SK-N-SH treated with all-trans-retinoic acid at 6 μM for 48 hours (cell line): Measurements from ENCODE around the gene TGM1.

Experiments
- ATAC-seq: fragments of 200-7000 bp; cut with Tn5 transposase; 3 replicates; pipeline ENCODE4 v1.9.1; 2020; ENCODE audit warnings: mild to moderate bottlenecking, moderate library complexity
- ARNTL ChIP-seq: fragments of 450-650 bp; formaldehyde crosslinking; IDR thresholded peaks from 2 replicates; pipeline ENCODE4 v1.5.0; 2020; ENCODE audit warnings: low read depth, mild to moderate bottlenecking, moderate library complexity, borderline replicate concordance
- BACH2 ChIP-seq: fragments of 250-450 bp; sonication (Bioruptor Pico); IDR thresholded peaks from 2 replicates; pipeline ENCODE4 v1.9.0; 2021; ENCODE audit warnings: mild to moderate bottlenecking, borderline replicate concordance
- CREB5 ChIP-seq: fragments of 250-450 bp; sonication (Bioruptor Pico); IDR thresholded peaks from 2 replicates; pipeline ENCODE4 v1.5.1; 2020; ENCODE audit warnings: low read depth, mild to moderate bottlenecking, moderate library complexity
- CSDC2 ChIP-seq: fragments of 250-450 bp; sonication (Bioruptor Pico); IDR thresholded peaks from 2 replicates; pipeline ENCODE4 v1.5.0; 2020; ENCODE audit warnings: mild to moderate bottlenecking, moderate library complexity
- ESRRG ChIP-seq: fragments of 250-450 bp; sonication (Bioruptor Pico); IDR thresholded peaks from 2 replicates; pipeline ENCODE4 v1.6.1; 2021; ENCODE audit warnings: mild to moderate bottlenecking
- ISL1 ChIP-seq: fragments of 250-450 bp; sonication (Bioruptor Pico); IDR thresholded peaks from 2 replicates; pipeline ENCODE4 v2.1.2; 2022; ENCODE audit warnings: mild to moderate bottlenecking, moderate library complexity
- OSR1 ChIP-seq: fragments of 250-450 bp; sonication (Bioruptor Pico); IDR thresholded peaks from 2 replicates; pipeline ENCODE4 v1.8.0; 2022; ENCODE audit warnings: moderate library complexity, mild to moderate bottlenecking, inconsistent platforms
- PPARA ChIP-seq: fragments of 250-450 bp; sonication (Bioruptor Pico); IDR thresholded peaks from 2 replicates; pipeline ENCODE4 v1.5.0; 2020; ENCODE audit warnings: mild to moderate bottlenecking, borderline replicate concordance
- RARB ChIP-seq: fragments of 250-450 bp; sonication (Bioruptor Pico); IDR thresholded peaks from 2 replicates; pipeline ENCODE4 v1.8.0; 2021; ENCODE audit warnings: mild to moderate bottlenecking, moderate library complexity
- SNAI2 ChIP-seq: fragments of 250-450 bp; sonication (Bioruptor Pico); IDR thresholded peaks from 2 replicates; pipeline ENCODE4 v1.5.0; 2020; ENCODE audit warnings: mild to moderate bottlenecking, moderate library complexity
- TCF4 ChIP-seq: fragments of 250-450 bp; sonication (Bioruptor Pico); IDR thresholded peaks from 2 replicates; pipeline ENCODE4 v1.8.0; 2021; ENCODE audit warnings: mild to moderate bottlenecking, moderate library complexity, borderline replicate concordance
- TSHZ2 ChIP-seq: fragments of 250-450 bp; sonication (Bioruptor Pico); IDR thresholded peaks from 2 replicates; pipeline ENCODE4 v1.5.0; 2020; ENCODE audit warnings: mild to moderate bottlenecking, moderate library complexity
- ZC3H10 ChIP-seq: fragments of 250-450 bp; sonication (Bioruptor Pico); IDR thresholded peaks from 2 replicates; pipeline ENCODE4 v1.5.1; 2021; ENCODE audit warnings: mild to moderate bottlenecking, moderate library complexity
- ZFP3 ChIP-seq: fragments of 250-450 bp; sonication (Bioruptor Pico); IDR thresholded peaks from 2 replicates; pipeline ENCODE4 v1.5.0; 2020; ENCODE audit warnings: mild to moderate bottlenecking, moderate library complexity
- ZFP30 ChIP-seq: fragments of 450-650 bp; formaldehyde crosslinking; IDR thresholded peaks from 2 replicates; pipeline ENCODE4 v1.5.0; 2022; ENCODE audit warnings: mild to moderate bottlenecking, moderate library complexity
- ZNF565 ChIP-seq: fragments of 450-650 bp; formaldehyde crosslinking; conservative IDR thresholded peaks from 2 replicates; pipeline ENCODE4 v1.5.0; 2020; ENCODE audit warnings: low read depth, mild to moderate bottlenecking, moderate library complexity
- ZNF70 ChIP-seq: fragments of 450-650 bp; formaldehyde crosslinking; IDR thresholded peaks from 2 replicates; pipeline ENCODE4 v1.5.0; 2020; ENCODE audit warnings: mild to moderate bottlenecking, moderate library complexity
- ZNF8 ChIP-seq: fragments of 450-650 bp; formaldehyde crosslinking; IDR thresholded peaks from 2 replicates; pipeline ENCODE4 v1.5.0; 2020; ENCODE audit warnings: mild to moderate bottlenecking, moderate library complexity
- TF ChIP-seq, protein P1 (sequence below): fragments of 250-450 bp; sonication (Bioruptor Pico); IDR thresholded peaks from 2 replicates; pipeline ENCODE4 v1.8.0; 2021; ENCODE audit warnings: low read depth, mild to moderate bottlenecking, moderate library complexity, borderline replicate concordance
- TF ChIP-seq, protein P2 (sequence below): fragments of 250-450 bp; sonication (Bioruptor Pico); IDR thresholded peaks from 2 replicates; pipeline ENCODE4 v1.8.0; 2020; ENCODE audit warnings: mild to moderate bottlenecking, moderate library complexity, borderline replicate concordance
- TF ChIP-seq, protein P3 (sequence below): fragments of 250-450 bp; sonication (Bioruptor Pico); IDR thresholded peaks from 2 replicates; pipeline ENCODE4 v1.5.1; 2021; ENCODE audit warnings: mild to moderate bottlenecking, moderate library complexity

The TGM1 gene

DNA sequence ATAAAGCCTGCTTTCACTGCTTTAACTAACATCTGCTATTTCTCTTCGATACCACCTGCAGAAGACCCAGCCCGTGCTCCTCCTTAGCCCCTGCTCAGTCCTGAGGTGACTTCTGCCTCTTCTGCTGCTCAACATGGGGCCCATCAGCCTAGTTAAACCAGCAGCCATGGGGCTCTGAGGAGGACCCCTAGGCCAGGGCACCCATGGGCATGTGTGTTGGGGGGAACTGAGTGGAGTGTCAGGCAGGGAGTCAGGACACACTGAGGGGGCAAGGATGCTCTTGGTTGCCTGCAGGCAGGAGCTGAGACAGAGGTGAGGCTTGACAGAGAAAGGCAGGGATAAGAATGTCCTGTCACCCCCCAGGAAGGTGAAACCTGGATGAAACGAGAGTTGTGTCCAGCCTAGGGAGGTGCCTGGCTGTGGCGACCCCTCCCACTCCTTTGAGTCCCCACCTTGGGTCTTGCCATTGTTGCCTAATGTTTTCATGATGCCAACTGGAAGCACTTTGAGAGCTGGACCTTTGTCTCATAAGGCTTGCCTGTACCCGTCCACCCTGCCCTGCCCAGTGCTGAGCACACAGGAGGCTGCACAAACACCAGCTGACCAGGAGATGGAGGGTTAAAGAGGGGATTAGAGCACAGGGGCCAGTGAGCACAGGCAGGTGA is 21.0 kb upstream of the TGM1 start:
- TF ChIP-seq TCF4 (no peak), ZNF8 (CRISPR knock-in tag) (no peak), BACH2 (CRISPR knock-in tag) (no peak), TSHZ2 (CRISPR knock-in tag) (no peak), ISL1 (CRISPR knock-in tag) (no peak), ZFP30 (CRISPR knock-in tag) (no peak), CSDC2 (CRISPR knock-in tag) (no peak), ARNTL (CRISPR knock-in tag) (no peak), RARB (CRISPR knock-in tag) (no peak), PPARA (no peak)
- TF ChIP-seq, protein P1, sequence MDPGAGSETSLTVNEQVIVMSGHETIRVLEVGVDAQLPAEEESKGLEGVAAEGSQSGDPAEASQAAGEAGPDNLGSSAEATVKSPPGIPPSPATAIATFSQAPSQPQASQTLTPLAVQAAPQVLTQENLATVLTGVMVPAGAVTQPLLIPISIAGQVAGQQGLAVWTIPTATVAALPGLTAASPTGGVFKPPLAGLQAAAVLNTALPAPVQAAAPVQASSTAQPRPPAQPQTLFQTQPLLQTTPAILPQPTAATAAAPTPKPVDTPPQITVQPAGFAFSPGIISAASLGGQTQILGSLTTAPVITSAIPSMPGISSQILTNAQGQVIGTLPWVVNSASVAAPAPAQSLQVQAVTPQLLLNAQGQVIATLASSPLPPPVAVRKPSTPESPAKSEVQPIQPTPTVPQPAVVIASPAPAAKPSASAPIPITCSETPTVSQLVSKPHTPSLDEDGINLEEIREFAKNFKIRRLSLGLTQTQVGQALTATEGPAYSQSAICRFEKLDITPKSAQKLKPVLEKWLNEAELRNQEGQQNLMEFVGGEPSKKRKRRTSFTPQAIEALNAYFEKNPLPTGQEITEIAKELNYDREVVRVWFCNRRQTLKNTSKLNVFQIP (CRISPR knock-in tag) = no peak
- TF ChIP-seq, protein P2, sequence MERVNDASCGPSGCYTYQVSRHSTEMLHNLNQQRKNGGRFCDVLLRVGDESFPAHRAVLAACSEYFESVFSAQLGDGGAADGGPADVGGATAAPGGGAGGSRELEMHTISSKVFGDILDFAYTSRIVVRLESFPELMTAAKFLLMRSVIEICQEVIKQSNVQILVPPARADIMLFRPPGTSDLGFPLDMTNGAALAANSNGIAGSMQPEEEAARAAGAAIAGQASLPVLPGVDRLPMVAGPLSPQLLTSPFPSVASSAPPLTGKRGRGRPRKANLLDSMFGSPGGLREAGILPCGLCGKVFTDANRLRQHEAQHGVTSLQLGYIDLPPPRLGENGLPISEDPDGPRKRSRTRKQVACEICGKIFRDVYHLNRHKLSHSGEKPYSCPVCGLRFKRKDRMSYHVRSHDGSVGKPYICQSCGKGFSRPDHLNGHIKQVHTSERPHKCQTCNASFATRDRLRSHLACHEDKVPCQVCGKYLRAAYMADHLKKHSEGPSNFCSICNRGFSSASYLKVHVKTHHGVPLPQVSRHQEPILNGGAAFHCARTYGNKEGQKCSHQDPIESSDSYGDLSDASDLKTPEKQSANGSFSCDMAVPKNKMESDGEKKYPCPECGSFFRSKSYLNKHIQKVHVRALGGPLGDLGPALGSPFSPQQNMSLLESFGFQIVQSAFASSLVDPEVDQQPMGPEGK = no peak
- no peak for ATAC-seq

DNA sequence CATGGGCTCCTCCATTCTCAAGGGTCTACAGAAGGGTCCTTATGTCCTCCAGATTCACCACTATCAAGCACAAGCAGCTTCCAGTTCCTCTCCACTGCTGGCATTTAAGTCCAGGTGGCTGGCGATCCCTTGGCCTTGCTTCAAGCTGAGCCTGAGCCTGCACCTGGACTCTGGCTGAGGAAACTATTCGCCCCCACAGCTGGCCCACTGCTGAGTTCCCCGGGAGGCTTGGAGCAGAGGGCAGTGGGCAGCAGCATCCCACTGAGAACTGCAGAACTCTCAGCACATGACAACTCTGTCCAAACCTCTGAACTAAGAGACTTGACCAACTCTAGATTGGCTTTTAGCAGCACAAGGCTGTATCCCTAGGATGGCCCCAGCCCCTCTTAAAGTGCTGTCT is 19.8 kb upstream of the TGM1 start:
- no peak for ATAC-seq
- TF ChIP-seq ZFP3 (CRISPR knock-in tag) (no peak), ZFP30 (CRISPR knock-in tag) (no peak), ZC3H10 (CRISPR knock-in tag) (no peak), CSDC2 (CRISPR knock-in tag) (no peak), OSR1 (CRISPR knock-in tag) (no peak), TSHZ2 (CRISPR knock-in tag) (no peak), BACH2 (CRISPR knock-in tag) (no peak), ESRRG (no peak), SNAI2 (CRISPR knock-in tag) (no peak), ZNF70 (CRISPR knock-in tag) (no peak), PPARA (no peak), ZNF565 (CRISPR knock-in tag) (no peak)
- TF ChIP-seq, protein P1 (CRISPR knock-in tag) = no peak
- TF ChIP-seq, all 23 proteins: peak for 0

DNA sequence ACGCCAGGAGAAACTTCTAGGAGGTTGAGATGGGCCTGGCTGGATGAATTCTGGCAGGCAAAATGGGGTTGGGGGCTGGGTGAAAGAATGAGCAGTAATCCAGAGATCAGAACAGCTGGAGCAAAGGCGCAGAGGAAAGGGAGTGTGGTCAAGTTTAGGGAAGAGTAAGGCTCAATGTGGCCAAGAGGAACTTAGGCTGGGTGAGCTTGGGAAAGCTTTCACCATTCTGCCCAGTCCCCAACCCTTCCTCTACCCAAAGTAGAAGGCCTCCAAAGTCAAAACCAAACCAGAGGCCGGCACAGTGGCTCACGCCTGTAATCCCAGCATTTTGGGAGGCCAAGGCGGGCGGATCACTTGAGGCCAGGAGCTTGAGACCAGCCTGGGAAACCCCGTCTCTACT is 18.7 kb upstream of the TGM1 start:
- ATAC-seq = no peak
- TF ChIP-seq PPARA = no peak
- no peak for TF ChIP-seq ESRRG
- no peak for TF ChIP-seq BACH2 (CRISPR knock-in tag)
- TF ChIP-seq, protein P2 = no peak
- TF ChIP-seq OSR1 (CRISPR knock-in tag) = no peak
- no peak for TF ChIP-seq ARNTL (CRISPR knock-in tag)
- no peak for TF ChIP-seq ZFP3 (CRISPR knock-in tag)
- TF ChIP-seq CREB5 (CRISPR knock-in tag) = no peak
- no peak for TF ChIP-seq ZNF565 (CRISPR knock-in tag)
- TF ChIP-seq, protein P3, sequence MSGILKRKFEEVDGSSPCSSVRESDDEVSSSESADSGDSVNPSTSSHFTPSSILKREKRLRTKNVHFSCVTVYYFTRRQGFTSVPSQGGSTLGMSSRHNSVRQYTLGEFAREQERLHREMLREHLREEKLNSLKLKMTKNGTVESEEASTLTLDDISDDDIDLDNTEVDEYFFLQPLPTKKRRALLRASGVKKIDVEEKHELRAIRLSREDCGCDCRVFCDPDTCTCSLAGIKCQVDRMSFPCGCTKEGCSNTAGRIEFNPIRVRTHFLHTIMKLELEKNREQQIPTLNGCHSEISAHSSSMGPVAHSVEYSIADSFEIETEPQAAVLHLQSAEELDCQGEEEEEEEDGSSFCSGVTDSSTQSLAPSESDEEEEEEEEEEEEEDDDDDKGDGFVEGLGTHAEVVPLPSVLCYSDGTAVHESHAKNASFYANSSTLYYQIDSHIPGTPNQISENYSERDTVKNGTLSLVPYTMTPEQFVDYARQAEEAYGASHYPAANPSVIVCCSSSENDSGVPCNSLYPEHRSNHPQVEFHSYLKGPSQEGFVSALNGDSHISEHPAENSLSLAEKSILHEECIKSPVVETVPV (CRISPR knock-in tag) = no peak
